Neural cell (in vitro differentiated cells): ENCODE measurements around the gene ITGAX.

Source experiments
- CTCF ChIP-seq: fragments of 450-650 bp; IDR thresholded peaks from 2 replicates; pipeline ENCODE4 v1.5.1; 2014; ENCODE audit warnings: antibody characterized with exemption, mild to moderate bottlenecking, moderate library complexity; ENCODE audit not compliant: poor library complexity, severe bottlenecking
- EP300 ChIP-seq: fragments of 450-650 bp; conservative IDR thresholded peaks from 2 replicates; pipeline ENCODE4 v1.6.1; 2014; ENCODE audit warnings: antibody characterized with exemption, mild to moderate bottlenecking, moderate library complexity; ENCODE audit not compliant: poor library complexity, severe bottlenecking
- EZH2 ChIP-seq: fragments of 200-600, 300-800 bp; shearing (Covaris generic), sonication (generic); IDR thresholded peaks from 2 replicates; pipeline ENCODE4 v1.6.1; 2014; ENCODE audit warnings: antibody characterized with exemption, low read length, borderline replicate concordance, mild to moderate bottlenecking; ENCODE audit not compliant: insufficient read depth, poor library complexity, severe bottlenecking
- MXI1 ChIP-seq: fragments of 450-650 bp; conservative IDR thresholded peaks from 2 replicates; pipeline ENCODE4 v1.6.1; 2014; ENCODE audit warnings: antibody characterized with exemption, mild to moderate bottlenecking; ENCODE audit not compliant: poor library complexity, severe bottlenecking
- POLR2AphosphoS5 ChIP-seq: IDR thresholded peaks from 2 replicates; pipeline ENCODE4 v1.6.1; 2012
- RAD21 ChIP-seq: fragments of 450-650 bp; conservative IDR thresholded peaks from 2 replicates; pipeline ENCODE4 v1.6.1; 2014; ENCODE audit warnings: antibody characterized with exemption, mild to moderate bottlenecking, moderate library complexity
- REST ChIP-seq: IDR thresholded peaks from 2 replicates; pipeline ENCODE4 v1.6.1; 2012; ENCODE audit warnings: borderline replicate concordance
- SMC3 ChIP-seq: fragments of 450-650 bp; conservative IDR thresholded peaks from 2 replicates; pipeline ENCODE4 v1.6.1; 2014; ENCODE audit warnings: antibody characterized with exemption, mild to moderate bottlenecking, moderate library complexity; ENCODE audit not compliant: poor library complexity
- TAF1 ChIP-seq: IDR thresholded peaks from 2 replicates; pipeline ENCODE4 v1.6.1; 2012; ENCODE audit warnings: low read depth

GRCh38 chr16:31356566-31357323 is 1.8 kb downstream of the ITGAX start:
- TF ChIP-seq POLR2AphosphoS5 (no peak), CTCF (no peak), REST (no peak), MXI1 (no peak), EP300 (no peak), EZH2 (no peak), SMC3 (no peak), TAF1 (no peak), RAD21 (no peak)
